Uterus (tissue), 2 donors: Measurements from ENCODE around the gene LMBRD2.

Experiments
- POLR2A ChIP-seq, 2 donors: fragments of 450-650 bp; IDR thresholded peaks; one replicate each; pipeline ENCODE4 v1.6.1; 2016; ENCODE audit warnings: antibody characterized with exemption in 2 of 2, mild to moderate bottlenecking in 1 of 2, moderate library complexity in 1 of 2
- TF ChIP-seq, protein P1 (sequence below), 4 experiments: fragments of 200-600 bp in 2 of 4; fragments of 450-650 bp in 2 of 4; sonication (generic) in 2 of 4; IDR thresholded peaks; one replicate each; pipeline ENCODE4 v1.5.1; 2016 to 2019; ENCODE audit warnings: antibody characterized with exemption in 4 of 4, mild to moderate bottlenecking in 2 of 4, moderate library complexity in 1 of 4

DNA sequence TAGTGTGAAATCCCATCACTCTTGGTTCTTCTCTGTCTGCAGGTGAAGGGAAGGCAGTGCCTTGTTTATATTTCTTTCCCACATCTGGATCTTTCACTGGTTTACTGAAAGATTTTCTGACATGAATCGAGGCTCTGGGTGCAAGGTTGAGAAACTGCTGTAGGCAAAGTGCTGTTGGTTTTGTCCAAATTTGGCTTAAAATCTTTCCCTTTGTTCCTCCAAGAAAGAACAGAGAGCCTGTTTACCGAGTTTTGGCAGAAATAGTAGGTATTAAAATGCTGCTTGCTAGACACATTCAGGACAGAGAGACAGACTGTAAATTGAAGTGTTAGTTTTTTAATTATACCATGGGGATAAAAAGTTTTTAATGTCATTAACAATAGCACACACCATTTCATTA lies 21.7 kb upstream of the LMBRD2 start:
- TF ChIP-seq POLR2A (IDR thresholded peaks at IDR 0.05), result no peak
- TF ChIP-seq, protein P1, sequence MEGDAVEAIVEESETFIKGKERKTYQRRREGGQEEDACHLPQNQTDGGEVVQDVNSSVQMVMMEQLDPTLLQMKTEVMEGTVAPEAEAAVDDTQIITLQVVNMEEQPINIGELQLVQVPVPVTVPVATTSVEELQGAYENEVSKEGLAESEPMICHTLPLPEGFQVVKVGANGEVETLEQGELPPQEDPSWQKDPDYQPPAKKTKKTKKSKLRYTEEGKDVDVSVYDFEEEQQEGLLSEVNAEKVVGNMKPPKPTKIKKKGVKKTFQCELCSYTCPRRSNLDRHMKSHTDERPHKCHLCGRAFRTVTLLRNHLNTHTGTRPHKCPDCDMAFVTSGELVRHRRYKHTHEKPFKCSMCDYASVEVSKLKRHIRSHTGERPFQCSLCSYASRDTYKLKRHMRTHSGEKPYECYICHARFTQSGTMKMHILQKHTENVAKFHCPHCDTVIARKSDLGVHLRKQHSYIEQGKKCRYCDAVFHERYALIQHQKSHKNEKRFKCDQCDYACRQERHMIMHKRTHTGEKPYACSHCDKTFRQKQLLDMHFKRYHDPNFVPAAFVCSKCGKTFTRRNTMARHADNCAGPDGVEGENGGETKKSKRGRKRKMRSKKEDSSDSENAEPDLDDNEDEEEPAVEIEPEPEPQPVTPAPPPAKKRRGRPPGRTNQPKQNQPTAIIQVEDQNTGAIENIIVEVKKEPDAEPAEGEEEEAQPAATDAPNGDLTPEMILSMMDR (IDR thresholded peaks at IDR 0.05), result no peak
